Measurements from ENCODE around the gene NLRC3.

- TF ChIP-seq CTCF (conservative IDR thresholded peaks at IDR 0.05 in 1 of 2, IDR thresholded peaks at IDR 0.05 in 1 of 2; ENCODE audit: extremely low read depth in 1 of 2, insufficient read depth in 1 of 2, low read depth in 1 of 2, low read length in 2 of 2) (no peak), EZH2 (IDR thresholded peaks at IDR 0.05; ENCODE audit: borderline replicate concordance, low read length) (no peak)
These were observed 29.2 kb upstream of the NLRC3 start for GRCh38 chr16:3606441-3606840.
